Measurements from ENCODE around the gene RHBDF2. TPM values are rescaled to one million over a fixed set of nuclear protein-coding genes. Genes with fewer than 3 reads are reported as not detected.

The RHBDF2 gene
- total and polyA plus RNA-seq, 2 donors (not counting 1 experiment from before 2014, with no cell fraction given) = 288 to 482 TPM

DNA sequence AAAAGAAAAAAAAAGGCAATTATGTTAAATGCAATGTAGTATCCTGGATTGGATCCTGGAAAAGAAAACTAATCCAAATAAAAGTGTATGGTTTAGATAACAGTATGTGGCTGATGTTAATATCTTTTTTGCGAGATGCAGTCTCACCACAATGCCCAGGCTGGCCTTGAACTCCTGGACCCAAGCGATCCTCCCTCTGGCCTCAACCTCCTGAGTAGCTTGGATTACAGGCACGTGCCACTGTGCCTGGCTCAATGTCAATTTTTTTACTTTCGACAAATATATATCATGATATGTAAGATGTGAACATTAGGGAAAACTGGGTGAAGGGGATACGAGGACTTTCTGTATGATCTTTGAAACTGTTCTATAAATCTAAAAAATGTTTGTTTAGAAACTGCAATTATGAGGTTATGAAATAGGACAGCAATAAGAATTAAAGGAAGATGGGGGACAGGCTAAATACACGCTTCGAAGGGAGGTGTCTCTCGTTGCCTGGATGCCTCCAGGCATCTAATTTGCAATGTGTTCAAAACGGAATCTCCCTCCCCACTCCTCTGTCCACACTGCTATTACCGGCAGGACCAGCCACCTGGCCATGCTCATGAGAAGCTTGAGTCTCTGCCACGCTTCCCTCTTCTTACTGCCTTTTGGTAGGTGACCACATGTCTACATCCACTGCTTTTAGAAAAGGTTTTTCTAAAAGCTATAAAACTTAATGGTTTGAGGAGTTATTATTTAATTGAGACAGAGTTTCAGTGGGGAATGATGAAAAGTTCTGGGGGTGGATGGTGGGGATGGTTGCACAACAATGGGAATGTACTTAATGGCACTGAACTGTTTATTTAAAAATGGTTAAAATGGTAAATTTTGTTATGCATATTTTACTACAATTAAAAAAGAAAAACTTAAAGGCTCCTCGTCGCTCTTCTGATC, 63.5 kb downstream of the RHBDF2 start:
- DNase-seq = no peak
- WGBS (ENCODE audit: insufficient coverage) = 98% methylated on average over 5 of the region's 13 CpGs
- no peak overlapping the region for H3K27ac Mint-ChIP-seq
- H3K9ac ChIP-seq (ENCODE audit: low read length) = no peak overlapping the region
- no peak overlapping the region for H3K4me3 ChIP-seq (ENCODE audit: control extremely low read depth in 1 of 5, extremely low read depth in 1 of 5, insufficient read depth in 1 of 5, low read depth in 2 of 5, low read length in 4 of 5)
- no peaks in the 10 kb centered on the region for H3K9me3 ChIP-seq (ENCODE audit: control extremely low read depth in 1 of 3, control insufficient read depth in 2 of 3, insufficient read depth in 1 of 3, low read length in 2 of 3)
- peaks cover 71% of the 10 kb centered on the region for H4K20me1 ChIP-seq (ENCODE audit: control insufficient read depth, insufficient read depth, low read length, poor library complexity, severe bottlenecking)
- peaks cover 74% of the 10 kb centered on the region for H3K4me1 Mint-ChIP-seq
- H3K4me2 ChIP-seq (replicated peaks; ENCODE audit: low read depth, low read length, poor library complexity, severe bottlenecking) = no peak overlapping the region
- ChIA-PET POLR2A (interaction anchor here (0.7 kb wide), 1 partner anchor 42 kb away, joined by 4 read pairs; no protein-coding TSS in a partner anchor), CTCF (interaction anchor here (0.7 to 1.9 kb wide), 2 partner anchors 11 to 30 kb away, joined by 5 to 10 read pairs; no protein-coding TSS in a partner anchor)
- no peak overlapping the region for H3K27ac ChIP-seq (ENCODE audit: low read length in 2 of 2)
- no peaks in the 10 kb centered on the region for H3K27me3 ChIP-seq (replicated peaks in 1 of 4; ENCODE audit: control extremely low read depth in 1 of 4, control insufficient read depth in 3 of 4, insufficient read depth in 4 of 4, low read length in 3 of 4)
- intact Hi-C loops (cut with micrococcal nuclease) = no loop called here
- no peaks in the 10 kb centered on the region for H3K9me3 Mint-ChIP-seq (ENCODE audit: insufficient read depth)
- H3K4me3 Mint-ChIP-seq = no peak overlapping the region
- H3K36me3 ChIP-seq (replicated peaks in 1 of 2; ENCODE audit: control extremely low read depth in 1 of 2, control insufficient read depth in 1 of 2, extremely low read depth in 1 of 2, insufficient read depth in 2 of 2, low read length in 1 of 2) = peaks cover 2 to 9% of the 10 kb centered on the region in 2 experiments
- peaks cover 100% of the 10 kb centered on the region for H3K79me2 ChIP-seq (ENCODE audit: control insufficient read depth, insufficient read depth, low read length)
- TF ChIP-seq, protein P1, sequence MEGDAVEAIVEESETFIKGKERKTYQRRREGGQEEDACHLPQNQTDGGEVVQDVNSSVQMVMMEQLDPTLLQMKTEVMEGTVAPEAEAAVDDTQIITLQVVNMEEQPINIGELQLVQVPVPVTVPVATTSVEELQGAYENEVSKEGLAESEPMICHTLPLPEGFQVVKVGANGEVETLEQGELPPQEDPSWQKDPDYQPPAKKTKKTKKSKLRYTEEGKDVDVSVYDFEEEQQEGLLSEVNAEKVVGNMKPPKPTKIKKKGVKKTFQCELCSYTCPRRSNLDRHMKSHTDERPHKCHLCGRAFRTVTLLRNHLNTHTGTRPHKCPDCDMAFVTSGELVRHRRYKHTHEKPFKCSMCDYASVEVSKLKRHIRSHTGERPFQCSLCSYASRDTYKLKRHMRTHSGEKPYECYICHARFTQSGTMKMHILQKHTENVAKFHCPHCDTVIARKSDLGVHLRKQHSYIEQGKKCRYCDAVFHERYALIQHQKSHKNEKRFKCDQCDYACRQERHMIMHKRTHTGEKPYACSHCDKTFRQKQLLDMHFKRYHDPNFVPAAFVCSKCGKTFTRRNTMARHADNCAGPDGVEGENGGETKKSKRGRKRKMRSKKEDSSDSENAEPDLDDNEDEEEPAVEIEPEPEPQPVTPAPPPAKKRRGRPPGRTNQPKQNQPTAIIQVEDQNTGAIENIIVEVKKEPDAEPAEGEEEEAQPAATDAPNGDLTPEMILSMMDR (IDR thresholded peaks at IDR 0.05) = no peak
- TF ChIP-seq EZH2 (IDR thresholded peaks at IDR 0.05; ENCODE audit: borderline replicate concordance, insufficient read depth, low read depth, low read length, poor library complexity, severe bottlenecking) = no peak
- H3K4me1 ChIP-seq (ENCODE audit: control insufficient read depth in 2 of 2, insufficient read depth in 2 of 2, low read length in 2 of 2) = peaks cover 50 to 52% of the 10 kb centered on the region in 2 donors
- H3K27me3 Mint-ChIP-seq = no peaks in the 10 kb centered on the region
- no peak overlapping the region for H2AFZ ChIP-seq (ENCODE audit: insufficient read depth, low read depth, low read length, poor library complexity, severe bottlenecking)
- ATAC-seq (ENCODE audit: low read depth) = no peak

DNA sequence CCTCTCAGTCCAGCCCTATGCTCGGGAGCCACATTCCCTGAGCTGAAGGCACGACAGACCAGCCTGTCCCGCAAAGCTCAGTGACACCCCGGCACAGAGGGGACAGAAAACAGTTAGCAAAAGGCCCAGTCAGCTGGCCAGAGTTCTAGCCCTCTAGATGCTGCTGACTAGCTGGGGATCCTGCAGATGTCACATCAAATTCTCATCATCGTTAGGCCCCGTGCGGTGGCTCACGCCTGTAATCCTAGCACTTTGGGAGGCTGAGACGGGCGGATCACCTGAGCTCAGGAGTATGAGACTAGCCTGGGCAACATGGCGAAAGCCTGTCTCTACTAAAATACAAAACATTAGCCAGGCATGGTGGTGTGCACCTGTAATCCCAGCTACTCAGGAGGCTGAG, 65.5 kb downstream of the RHBDF2 start:
- H3K27ac Mint-ChIP-seq = no peak overlapping the region
- ChIA-PET POLR2A (no interaction called here), CTCF (interaction anchor here (0.6 to 1.9 kb wide), 5 partner anchors 9 to 98 kb away, joined by 3 to 10 read pairs (median 3); no protein-coding TSS in a partner anchor)
- TF ChIP-seq, protein P1 (IDR thresholded peaks at IDR 0.05) = no peak
- TF ChIP-seq EZH2 (IDR thresholded peaks at IDR 0.05; ENCODE audit: borderline replicate concordance, insufficient read depth, low read depth, low read length, poor library complexity, severe bottlenecking) = no peak
- H3K4me1 Mint-ChIP-seq = peaks cover 70% of the 10 kb centered on the region
- H3K79me2 ChIP-seq (ENCODE audit: control insufficient read depth, insufficient read depth, low read length) = peaks cover 100% of the 10 kb centered on the region
- peaks cover 43 to 53% of the 10 kb centered on the region in 2 donors for H3K4me1 ChIP-seq (ENCODE audit: control insufficient read depth in 2 of 2, insufficient read depth in 2 of 2, low read length in 2 of 2)
- no peak overlapping the region for H3K4me3 Mint-ChIP-seq
- H2AFZ ChIP-seq (ENCODE audit: insufficient read depth, low read depth, low read length, poor library complexity, severe bottlenecking) = no peak overlapping the region
- H4K20me1 ChIP-seq (ENCODE audit: control insufficient read depth, insufficient read depth, low read length, poor library complexity, severe bottlenecking) = peaks cover 56% of the 10 kb centered on the region
- H3K9me3 ChIP-seq (ENCODE audit: control extremely low read depth in 1 of 3, control insufficient read depth in 2 of 3, insufficient read depth in 1 of 3, low read length in 2 of 3) = no peaks in the 10 kb centered on the region
- no peaks in the 10 kb centered on the region for H3K27me3 Mint-ChIP-seq
- H3K4me3 ChIP-seq (ENCODE audit: control extremely low read depth in 1 of 5, extremely low read depth in 1 of 5, insufficient read depth in 1 of 5, low read depth in 2 of 5, low read length in 4 of 5) = no peak overlapping the region
- ATAC-seq (ENCODE audit: low read depth) (no peak), DNase-seq (no peak)
- H3K27me3 ChIP-seq (replicated peaks in 1 of 4; ENCODE audit: control extremely low read depth in 1 of 4, control insufficient read depth in 3 of 4, insufficient read depth in 4 of 4, low read length in 3 of 4) = no peaks in the 10 kb centered on the region
- WGBS (ENCODE audit: insufficient coverage) = 97% methylated on average over 11 of the region's 11 CpGs
- peaks cover 2 to 9% of the 10 kb centered on the region in 2 experiments for H3K36me3 ChIP-seq (replicated peaks in 1 of 2; ENCODE audit: control extremely low read depth in 1 of 2, control insufficient read depth in 1 of 2, extremely low read depth in 1 of 2, insufficient read depth in 2 of 2, low read length in 1 of 2)
- H3K9me3 Mint-ChIP-seq (ENCODE audit: insufficient read depth) = no peaks in the 10 kb centered on the region
- intact Hi-C loops (cut with micrococcal nuclease) = no loop called here
- H3K9ac ChIP-seq (ENCODE audit: low read length) = no peak overlapping the region
- H3K27ac ChIP-seq (ENCODE audit: low read length in 2 of 2) = no peak overlapping the region
- no peak overlapping the region for H3K4me2 ChIP-seq (replicated peaks; ENCODE audit: low read depth, low read length, poor library complexity, severe bottlenecking)

All from B cell (primary cell).